Activated CD4-positive, alpha-beta T cell treated with anti-CD3 and anti-CD28 coated beads, Interleukin-2, amount 50 U/mL, for 1 hour (primary cell): ENCODE measurements around the gene KDM1A.

Source experiments
- DNase-seq: peaks from one replicate; pipeline ENCODE4 v3.0.0-alpha.2; 2020

KDM1A gene

GRCh38 chr1:23079025-23079424, 59.8 kb downstream of the KDM1A start:
- DNase-seq: no peak

- no peak for DNase-seq
Observed at GRCh38 chr1:23080885-23081284, 61.6 kb downstream of the KDM1A start.

GRCh38 chr1:23081376-23081775, 62.1 kb downstream of the KDM1A start:
- DNase-seq: no peak

- no peak for DNase-seq
Observed at GRCh38 chr1:23083714-23084480, 64.6 kb downstream of the KDM1A start.

- DNase-seq: no peak
Observed at GRCh38 chr1:23084880-23085279, 65.6 kb downstream of the KDM1A start.

GRCh38 chr1:23085696-23086095, 66.4 kb downstream of the KDM1A start:
- no peak for DNase-seq

GRCh38 chr1:23088027-23088426, 68.8 kb downstream of the KDM1A start:
- DNase-seq: no peak

GRCh38 chr1:23090056-23090455, 70.8 kb downstream of the KDM1A start:
- no peak for DNase-seq

GRCh38 chr1:23091545-23091944, 72.3 kb downstream of the KDM1A start:
- DNase-seq: no peak

GRCh38 chr1:23092447-23092846, 73.2 kb downstream of the KDM1A start:
- DNase-seq: no peak

GRCh38 chr1:23097316-23097715, 78.0 kb downstream of the KDM1A start:
- DNase-seq: no peak

GRCh38 chr1:23098463-23099170, 79.3 kb downstream of the KDM1A start:
- peak; percentile 57 for DNase-seq

- no peak for DNase-seq
Observed at GRCh38 chr1:23099171-23099536, 79.9 kb downstream of the KDM1A start.

- DNase-seq: peak; percentile 12
Observed at GRCh38 chr1:23100074-23100748, 80.9 kb downstream of the KDM1A start.

- no peak for DNase-seq
Observed at GRCh38 chr1:23101101-23101827, 82.0 kb downstream of the KDM1A start.

- no peak for DNase-seq
Observed at GRCh38 chr1:23101887-23102286, 82.6 kb downstream of the KDM1A start.

- DNase-seq: no peak
Observed at GRCh38 chr1:23102289-23102688, 83.0 kb downstream of the KDM1A start.

GRCh38 chr1:23103001-23103889, 84.0 kb downstream of the KDM1A start:
- DNase-seq: no peak

- peak; percentile 8 for DNase-seq
Observed at GRCh38 chr1:23108918-23109533, 89.8 kb downstream of the KDM1A start.

- no peak for DNase-seq
Observed at GRCh38 chr1:23110391-23110790, 91.1 kb downstream of the KDM1A start.
